Measurements from ENCODE around the gene ABCF1. TPM values are rescaled to one million over a fixed set of nuclear protein-coding genes. Genes with fewer than 3 reads are reported as not detected.

The ABCF1 gene
- total and polyA plus RNA-seq, 9 of the 15 experiments (the other 6 are each of a cell fraction or from before 2014, with no cell fraction given) = 41.6 to 193 (median 102) TPM

DNA sequence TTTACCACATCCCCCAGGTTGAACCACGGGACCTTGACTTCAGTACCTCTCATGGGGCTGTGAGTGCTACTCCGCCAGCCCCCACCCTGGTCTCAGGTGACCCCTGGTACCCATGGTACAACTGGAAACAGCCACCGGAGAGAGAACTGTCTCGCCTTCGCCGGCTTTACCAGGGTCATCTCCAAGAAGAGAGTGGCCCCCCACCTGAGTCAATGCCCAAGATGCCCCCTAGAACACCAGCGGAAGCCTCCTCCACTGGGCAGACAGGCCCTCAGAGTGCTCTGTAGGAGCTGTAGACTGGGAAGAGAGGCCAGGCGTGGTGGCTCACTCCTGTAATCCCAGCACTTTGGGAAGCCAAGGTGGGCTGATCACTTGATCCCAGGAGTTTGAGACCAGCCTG, 54.3 kb downstream of the ABCF1 start:
- no TSS peak for BruUV-seq (replicated peaks)
- no peaks in the 10 kb centered on the region for H3K9me3 ChIP-seq (replicated peaks; ENCODE audit: control insufficient read depth, insufficient read depth, low read depth, low read length)
- H3K79me2 ChIP-seq (ENCODE audit: control insufficient read depth, insufficient read depth, low read length) = peaks cover 3% of the 10 kb centered on the region; the same call in 2 of the 3 replicates
- no peaks in the 10 kb centered on the region for H3K9me1 ChIP-seq (ENCODE audit: control insufficient read depth, insufficient read depth, low read length)
- no peak overlapping the region for H3K4me3 ChIP-seq
- H4K20me1 ChIP-seq (replicated peaks; ENCODE audit: control insufficient read depth, insufficient read depth, low read length) = no peaks in the 10 kb centered on the region
- WGBS (ENCODE audit: insufficient coverage, low coverage, missing lambda C conversion rate) = 97% methylated on average over 8 of the region's 8 CpGs
- CTCF ChIA-PET (ENCODE audit: low intra/inter-chr PET ratio) = no interaction called here
- H3K36me3 ChIP-seq (ENCODE audit: control insufficient read depth, insufficient read depth, low read length) = peaks cover 75% of the 10 kb centered on the region
- H3K9ac ChIP-seq (ENCODE audit: insufficient read depth in 1 of 2, low read depth in 2 of 2, low read length in 2 of 2) = no peak overlapping the region
- no peak overlapping the region for H3K4me2 ChIP-seq (ENCODE audit: insufficient read depth, low read length)
- POLR2A ChIA-PET = interaction anchor here (0.7 to 2.2 kb wide), 5 partner anchors 8 to 1188 kb away, joined by 3 to 13 read pairs (median 4); partner anchors contain the start of gene PPP1R10
- peaks cover 0 to 8% of the 10 kb centered on the region in 2 experiments; a peak in 1 of 5 replicates for H3K4me1 ChIP-seq (replicated peaks in 1 of 2; ENCODE audit: control insufficient read depth in 2 of 2, insufficient read depth in 2 of 2, low read length in 2 of 2)
- TF ChIP-seq TRIM25 (IDR thresholded peaks at IDR 0.05; ENCODE audit: borderline replicate concordance) (no peak), ZNF134 (CRISPR knock-in tag; conservative IDR thresholded peaks at IDR 0.05) (no peak), DNMT1 (IDR thresholded peaks at IDR 0.05) (no peak), ZFX (CRISPR knock-in tag; IDR thresholded peaks at IDR 0.05) (no peak), NFIC (IDR thresholded peaks at IDR 0.05) (no peak), SUPT5H (IDR thresholded peaks at IDR 0.05) (no peak), CBX1 (IDR thresholded peaks at IDR 0.05; ENCODE audit: low read depth) (no peak), ZNF785 (CRISPR knock-in tag; IDR thresholded peaks at IDR 0.05) (no peak), YBX1 (IDR thresholded peaks at IDR 0.05) (no peak), WHSC1 (IDR thresholded peaks at IDR 0.05; ENCODE audit: low read length) (no peak), BCLAF1 (IDR thresholded peaks at IDR 0.05; ENCODE audit: borderline replicate concordance in 1 of 2, control insufficient read depth in 1 of 2, low read depth in 2 of 2, low read length in 1 of 2) (no peak)
- H3K27me3 ChIP-seq (ENCODE audit: control insufficient read depth in 2 of 2, insufficient read depth in 2 of 2, low read length in 2 of 2) = no peaks in the 10 kb centered on the region
- H3K27ac ChIP-seq (ENCODE audit: extremely low read depth, low read depth, low read length) = no peak overlapping the region
- no peak for ATAC-seq
- intact Hi-C loops (cut with micrococcal nuclease) (no loop called here), in situ Hi-C loops (cut with MboI) (no loop called here)
- no peak for DNase-seq (ENCODE audit: extremely low read depth in 1 of 4, low spot score in 3 of 4)
- no peak overlapping the region for H2AFZ ChIP-seq (ENCODE audit: low read depth, low read length)
- FAIRE-seq = no peak

All from K562 (cell line).